ENCODE measurements around the gene POC1B.

GRCh38 chr12:89507015-89507824 is 18.6 kb downstream of the POC1B start:
- TF ChIP-seq EZH2 (IDR thresholded peaks at IDR 0.05; ENCODE audit: borderline replicate concordance, low read depth, low read length, poor library complexity, severe bottlenecking): no peak
- TF ChIP-seq, protein P1, sequence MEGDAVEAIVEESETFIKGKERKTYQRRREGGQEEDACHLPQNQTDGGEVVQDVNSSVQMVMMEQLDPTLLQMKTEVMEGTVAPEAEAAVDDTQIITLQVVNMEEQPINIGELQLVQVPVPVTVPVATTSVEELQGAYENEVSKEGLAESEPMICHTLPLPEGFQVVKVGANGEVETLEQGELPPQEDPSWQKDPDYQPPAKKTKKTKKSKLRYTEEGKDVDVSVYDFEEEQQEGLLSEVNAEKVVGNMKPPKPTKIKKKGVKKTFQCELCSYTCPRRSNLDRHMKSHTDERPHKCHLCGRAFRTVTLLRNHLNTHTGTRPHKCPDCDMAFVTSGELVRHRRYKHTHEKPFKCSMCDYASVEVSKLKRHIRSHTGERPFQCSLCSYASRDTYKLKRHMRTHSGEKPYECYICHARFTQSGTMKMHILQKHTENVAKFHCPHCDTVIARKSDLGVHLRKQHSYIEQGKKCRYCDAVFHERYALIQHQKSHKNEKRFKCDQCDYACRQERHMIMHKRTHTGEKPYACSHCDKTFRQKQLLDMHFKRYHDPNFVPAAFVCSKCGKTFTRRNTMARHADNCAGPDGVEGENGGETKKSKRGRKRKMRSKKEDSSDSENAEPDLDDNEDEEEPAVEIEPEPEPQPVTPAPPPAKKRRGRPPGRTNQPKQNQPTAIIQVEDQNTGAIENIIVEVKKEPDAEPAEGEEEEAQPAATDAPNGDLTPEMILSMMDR (conservative IDR thresholded peaks at IDR 0.05; ENCODE audit: low read depth, low read length): no peak

Data from A673 (cell line).